Ishikawa (cell line): Measurements from ENCODE around the gene ROBO1.

Experiments used
- EP300 ChIP-seq: IDR thresholded peaks from 2 replicates; pipeline ENCODE4 v1.6.1; 2012; ENCODE audit warnings: borderline replicate concordance
- FOXM1 ChIP-seq: IDR thresholded peaks from 2 replicates; pipeline ENCODE4 v1.6.1; 2012; ENCODE audit warnings: low read depth, borderline replicate concordance
- NFIC ChIP-seq: IDR thresholded peaks from 2 replicates; pipeline ENCODE4 v1.6.1; 2012
- RAD21 ChIP-seq: IDR thresholded peaks from 2 replicates; pipeline ENCODE4 v1.6.1; 2012; ENCODE audit warnings: low read depth
- YY1 ChIP-seq: IDR thresholded peaks from 2 replicates; pipeline ENCODE4 v1.6.1; 2012; ENCODE audit warnings: low read depth
- TF ChIP-seq, protein P1 (sequence below): IDR thresholded peaks from 2 replicates; pipeline ENCODE4 v1.6.1; 2012

DNA sequence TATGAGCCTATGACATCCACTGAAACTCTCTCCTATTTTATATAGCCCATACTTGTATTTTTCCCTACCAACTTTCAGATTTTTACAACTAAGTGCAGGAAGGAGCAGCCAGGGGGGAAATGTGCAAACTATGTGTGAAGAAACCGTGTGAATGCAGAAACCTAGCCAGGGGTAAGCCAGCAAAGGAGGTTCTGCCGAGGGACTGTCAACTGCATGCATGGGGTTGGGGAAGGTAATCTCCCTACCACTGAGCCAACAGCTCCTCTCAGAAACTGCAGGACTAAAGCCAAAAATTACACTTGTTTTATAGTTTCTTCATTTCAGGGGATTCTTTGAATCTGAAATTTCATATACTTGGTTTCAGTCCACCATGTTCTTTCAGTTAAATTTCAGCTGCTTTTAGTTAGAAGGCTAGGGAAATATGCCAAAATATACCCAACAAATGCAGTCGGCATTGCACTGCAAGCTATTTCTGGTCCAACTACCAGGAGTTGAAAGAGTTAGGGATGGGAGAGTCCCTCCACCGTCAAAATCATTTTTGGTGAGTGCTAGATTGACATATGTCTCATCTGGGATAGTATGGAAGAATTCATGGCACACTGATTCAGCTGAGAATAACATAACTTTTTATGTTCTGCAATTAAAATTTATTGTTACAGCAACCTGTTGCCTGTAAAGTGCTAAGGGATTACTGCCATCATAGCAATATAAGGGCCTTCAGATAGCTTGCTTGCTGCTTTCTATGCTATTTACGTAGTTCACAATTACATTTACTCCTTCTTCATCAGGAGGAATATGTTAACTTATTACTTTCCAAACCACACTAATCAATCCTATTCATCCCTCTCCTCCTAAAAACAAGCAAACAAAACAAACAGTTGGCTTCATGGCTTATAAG, 904.2 kb downstream of the ROBO1 start:
- TF ChIP-seq YY1 (no peak), RAD21 (no peak), EP300 (no peak), NFIC (no peak), FOXM1 (no peak)
- TF ChIP-seq, protein P1, sequence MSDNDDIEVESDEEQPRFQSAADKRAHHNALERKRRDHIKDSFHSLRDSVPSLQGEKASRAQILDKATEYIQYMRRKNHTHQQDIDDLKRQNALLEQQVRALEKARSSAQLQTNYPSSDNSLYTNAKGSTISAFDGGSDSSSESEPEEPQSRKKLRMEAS: no peak
